ENCODE measurements around the gene CSNK1G1.
"Not testable (repeated sequence)": the region's sequence is repeated elsewhere in the genome, so short reads cannot be mapped to it uniquely, and the experiment has no call there.

Gene CSNK1G1

GRCh38 chr15:64233299-64233698, 122.7 kb downstream of the CSNK1G1 start:
- no peak for DNase-seq

GRCh38 chr15:64232400-64232799, 123.6 kb downstream of the CSNK1G1 start:
- DNase-seq, result no peak

- no peak for DNase-seq
Observed at GRCh38 chr15:64229129-64229724, 126.7 kb downstream of the CSNK1G1 start.

- DNase-seq, result no peak
Observed at GRCh38 chr15:64225804-64226203, 130.2 kb downstream of the CSNK1G1 start.

- DNase-seq, result peak; percentile 30
Observed at GRCh38 chr15:64224511-64224910, 131.5 kb downstream of the CSNK1G1 start.

- no peak for DNase-seq
Observed at GRCh38 chr15:64223882-64224281, 132.1 kb downstream of the CSNK1G1 start.

GRCh38 chr15:64222573-64223366, 133.2 kb downstream of the CSNK1G1 start:
- no peak for DNase-seq

GRCh38 chr15:64221911-64222310, 134.1 kb downstream of the CSNK1G1 start:
- DNase-seq, result not testable (repeated sequence)

- DNase-seq, result not testable (repeated sequence)
Observed at GRCh38 chr15:64217429-64217750, 138.6 kb downstream of the CSNK1G1 start.

GRCh38 chr15:64216730-64217428, 139.1 kb downstream of the CSNK1G1 start:
- DNase-seq, result peak; percentile 31

- DNase-seq, result no peak
Observed at GRCh38 chr15:64216196-64216595, 139.8 kb downstream of the CSNK1G1 start.

- no peak for DNase-seq
Observed at GRCh38 chr15:64213646-64214045, 142.3 kb downstream of the CSNK1G1 start.

GRCh38 chr15:64211696-64212095, 144.3 kb downstream of the CSNK1G1 start:
- DNase-seq, result no peak

- no peak for DNase-seq
Observed at GRCh38 chr15:64210371-64210770, 145.6 kb downstream of the CSNK1G1 start.

GRCh38 chr15:64209680-64210334, 146.2 kb downstream of the CSNK1G1 start:
- DNase-seq, result peak; percentile 25

- DNase-seq, result no peak
Observed at GRCh38 chr15:64205202-64205601, 150.8 kb downstream of the CSNK1G1 start.

GRCh38 chr15:64197425-64197824, 158.5 kb downstream of the CSNK1G1 start:
- DNase-seq, result no peak

- no peak for DNase-seq
Observed at GRCh38 chr15:64193971-64194370, 162.0 kb downstream of the CSNK1G1 start.

- DNase-seq, result no peak
Observed at GRCh38 chr15:64191971-64192830, 163.8 kb downstream of the CSNK1G1 start.

- DNase-seq, result no peak
Observed at GRCh38 chr15:64187396-64188191, 168.4 kb downstream of the CSNK1G1 start.

- DNase-seq, result no peak
Observed at GRCh38 chr15:64185146-64185911, 170.6 kb downstream of the CSNK1G1 start.
